ENCODE data around the gene AXL.

Gene AXL

GRCh38 chr19:41263850-41264580 lies 45.0 kb downstream of the AXL start, which contains the start of gene HNRNPUL1:
TSS of gene HNRNPUL1 (plus strand) at chr19:41264372. CDS start at chr19:41264504, 132 bp downstream.
- peak; percentile 100 for DNase-seq (ENCODE audit: low read depth in 2 of 2)
- TF ChIP-seq CTCF (IDR thresholded peaks at IDR 0.05; ENCODE audit: low read depth, low read length): no peak
- H3K4me3 ChIP-seq (replicated peaks in 1 of 2; ENCODE audit: low read depth in 2 of 2, low read length in 2 of 2): peak within 1 kb of the TSS; percentile 72 to 86

- TF ChIP-seq CTCF (IDR thresholded peaks at IDR 0.05; ENCODE audit: low read depth, low read length): no peak
- H3K4me3 ChIP-seq (replicated peaks in 1 of 2; ENCODE audit: low read depth in 2 of 2, low read length in 2 of 2): peak overlapping the region; percentile 72 to 86
- DNase-seq (ENCODE audit: low read depth in 2 of 2): peak; percentile 47 to 50
Measured at GRCh38 chr19:41264581-41265394, 45.8 kb downstream of the AXL start.

GRCh38 chr19:41265395-41266153 lies 46.6 kb downstream of the AXL start:
- no peak for TF ChIP-seq CTCF (IDR thresholded peaks at IDR 0.05; ENCODE audit: low read depth, low read length)
- peak; percentile 25 to 31 for DNase-seq (ENCODE audit: low read depth in 2 of 2)
- H3K4me3 ChIP-seq (replicated peaks in 1 of 2; ENCODE audit: low read depth in 2 of 2, low read length in 2 of 2): peak overlapping the region; percentile 72 to 86

GRCh38 chr19:41269055-41269454 lies 50.0 kb downstream of the AXL start:
- no peak overlapping the region for H3K4me3 ChIP-seq (replicated peaks in 1 of 2; ENCODE audit: low read depth in 2 of 2, low read length in 2 of 2)
- no peak for DNase-seq (ENCODE audit: low read depth in 2 of 2)
- no peak for TF ChIP-seq CTCF (IDR thresholded peaks at IDR 0.05; ENCODE audit: low read depth, low read length)

GRCh38 chr19:41269571-41269970 lies 50.5 kb downstream of the AXL start:
- no peak for DNase-seq (ENCODE audit: low read depth in 2 of 2)
- TF ChIP-seq CTCF (IDR thresholded peaks at IDR 0.05; ENCODE audit: low read depth, low read length): no peak
- no peak overlapping the region for H3K4me3 ChIP-seq (replicated peaks in 1 of 2; ENCODE audit: low read depth in 2 of 2, low read length in 2 of 2)

- no peak for DNase-seq (ENCODE audit: low read depth in 2 of 2)
- TF ChIP-seq CTCF (IDR thresholded peaks at IDR 0.05; ENCODE audit: low read depth, low read length): no peak
- no peak overlapping the region for H3K4me3 ChIP-seq (replicated peaks in 1 of 2; ENCODE audit: low read depth in 2 of 2, low read length in 2 of 2)
Measured at GRCh38 chr19:41273076-41273475, 54.1 kb downstream of the AXL start.

Measured in cardiac fibroblast (primary cell).